ENCODE measurements around the gene PRDM8.

PRDM8 gene

GRCh38 chr4:80202190-80202711 is 4.9 kb downstream of the PRDM8 start:
- peak; percentile 80 for DNase-seq

GRCh38 chr4:80202741-80203553 is 5.6 kb downstream of the PRDM8 start:
- DNase-seq: peak; percentile 44

- no peak for DNase-seq
Measured at GRCh38 chr4:80204433-80205011, 7.2 kb downstream of the PRDM8 start.

DNA sequence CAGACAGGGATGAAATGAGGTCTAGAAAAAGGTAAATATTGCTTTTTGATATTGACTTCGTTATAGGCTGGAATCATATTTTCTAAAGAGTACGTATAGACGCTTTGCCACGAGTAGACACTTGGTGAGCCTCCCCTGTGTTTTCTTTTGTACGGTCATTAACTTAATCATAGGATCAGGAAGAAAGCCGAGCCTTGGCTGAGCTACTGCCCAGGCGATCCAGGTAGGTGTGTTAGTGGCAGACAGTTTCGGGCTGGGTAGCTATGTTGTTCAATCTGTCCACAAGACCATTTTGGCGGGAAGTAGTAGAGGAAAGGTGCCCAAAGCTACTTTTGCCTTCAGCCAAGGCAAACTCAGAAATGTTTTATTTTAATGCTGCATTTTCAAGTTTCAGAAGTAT is 8.8 kb downstream of the PRDM8 start:
- DNase-seq: no peak

GRCh38 chr4:80206521-80207171 is 9.3 kb downstream of the PRDM8 start:
- DNase-seq: no peak

DNA sequence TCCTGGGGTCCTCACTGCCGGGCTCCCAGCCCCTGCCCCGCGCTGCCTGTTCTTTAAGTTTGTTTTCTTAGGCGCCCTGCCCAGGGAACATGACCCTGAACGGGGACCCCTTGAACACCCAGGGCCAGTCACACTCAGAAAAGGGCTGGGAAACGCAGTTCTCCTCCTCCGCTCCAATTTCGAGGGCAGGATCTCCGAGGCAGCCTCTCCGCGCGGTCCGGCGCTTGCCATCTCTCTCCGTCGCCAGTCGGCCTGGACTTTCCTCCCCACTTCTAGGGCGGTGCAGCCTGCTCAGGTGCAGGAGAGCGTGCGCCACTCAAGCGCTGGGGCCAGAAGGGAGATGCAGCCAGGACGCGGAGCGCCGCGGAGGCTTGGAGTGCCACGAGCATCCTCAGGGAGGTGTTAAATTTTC is 9.9 kb downstream of the PRDM8 start:
- no peak for DNase-seq

- DNase-seq: no peak
Measured at GRCh38 chr4:80207664-80208063, 10.4 kb downstream of the PRDM8 start.

DNA sequence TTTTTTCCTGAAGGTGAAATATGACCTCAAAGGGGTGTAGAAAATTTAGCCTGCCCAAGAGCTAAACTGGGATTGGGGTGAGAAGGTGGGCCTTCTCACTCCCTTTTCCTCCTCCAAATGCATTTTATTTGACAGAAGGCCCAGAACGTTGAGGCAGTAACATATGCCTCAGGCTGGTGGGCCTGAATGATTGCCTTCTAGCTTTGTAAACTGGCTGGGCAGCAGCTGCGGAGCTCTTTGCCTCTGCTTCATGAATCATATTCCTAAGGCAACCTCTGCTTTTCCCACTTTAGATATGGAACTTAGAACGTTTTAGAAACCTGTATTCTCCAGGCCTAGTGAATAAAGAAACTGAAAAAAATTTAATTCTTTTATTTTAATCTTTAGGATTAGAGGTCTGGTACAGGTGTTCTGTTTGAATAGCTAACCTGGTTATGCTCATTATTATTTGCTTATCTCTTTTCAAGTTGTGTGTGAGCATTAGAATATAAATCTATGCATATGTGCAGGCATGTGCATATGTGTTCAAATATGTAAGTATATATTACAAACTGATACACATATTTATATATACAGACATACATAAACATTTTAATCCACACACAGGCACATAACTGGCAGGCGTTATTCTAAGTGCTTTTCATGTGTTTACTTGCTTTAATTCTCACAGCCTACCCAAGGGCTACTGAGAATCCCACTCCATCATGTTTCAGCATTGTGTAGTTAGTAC is 11.5 kb downstream of the PRDM8 start:
- no peak for DNase-seq

- no peak for DNase-seq
Measured at GRCh38 chr4:80209340-80209701, 12.0 kb downstream of the PRDM8 start.

GRCh38 chr4:80210549-80210948 is 13.2 kb downstream of the PRDM8 start:
- no peak for DNase-seq

DNA sequence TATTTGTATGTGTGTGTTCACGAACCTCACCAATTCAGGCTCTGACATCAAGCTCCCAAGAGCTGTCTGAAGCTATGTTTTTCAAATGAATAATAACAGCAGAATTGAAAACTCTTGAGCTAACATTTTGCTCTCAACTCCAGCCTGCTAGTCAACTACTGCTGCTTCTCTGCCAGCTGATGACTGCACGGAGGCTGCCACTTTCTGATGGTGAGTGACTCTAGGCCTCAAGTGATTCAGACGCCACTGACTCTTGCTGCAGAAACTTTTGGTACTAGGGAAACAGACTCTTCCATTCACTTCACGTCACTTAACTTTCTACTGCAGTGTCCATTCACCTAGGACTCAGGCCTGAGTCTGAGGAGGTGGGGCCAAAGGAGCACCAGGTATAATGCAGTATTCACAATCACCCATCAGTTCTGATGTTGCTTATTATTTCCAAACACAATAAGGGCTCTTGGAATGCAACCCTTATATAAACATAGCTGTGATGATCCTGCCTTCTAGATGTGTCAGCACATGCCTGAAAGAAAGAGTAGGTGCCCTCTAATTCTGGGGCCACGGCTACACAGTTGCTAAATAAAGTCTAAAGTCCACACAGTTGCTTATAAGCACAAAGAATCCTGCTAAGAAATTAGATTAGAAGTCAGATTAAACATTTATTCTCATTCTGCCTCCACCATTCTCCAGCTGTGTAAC is 16.0 kb downstream of the PRDM8 start:
- no peak for DNase-seq

GRCh38 chr4:80215449-80216052 is 18.2 kb downstream of the PRDM8 start:
- DNase-seq: no peak

DNA sequence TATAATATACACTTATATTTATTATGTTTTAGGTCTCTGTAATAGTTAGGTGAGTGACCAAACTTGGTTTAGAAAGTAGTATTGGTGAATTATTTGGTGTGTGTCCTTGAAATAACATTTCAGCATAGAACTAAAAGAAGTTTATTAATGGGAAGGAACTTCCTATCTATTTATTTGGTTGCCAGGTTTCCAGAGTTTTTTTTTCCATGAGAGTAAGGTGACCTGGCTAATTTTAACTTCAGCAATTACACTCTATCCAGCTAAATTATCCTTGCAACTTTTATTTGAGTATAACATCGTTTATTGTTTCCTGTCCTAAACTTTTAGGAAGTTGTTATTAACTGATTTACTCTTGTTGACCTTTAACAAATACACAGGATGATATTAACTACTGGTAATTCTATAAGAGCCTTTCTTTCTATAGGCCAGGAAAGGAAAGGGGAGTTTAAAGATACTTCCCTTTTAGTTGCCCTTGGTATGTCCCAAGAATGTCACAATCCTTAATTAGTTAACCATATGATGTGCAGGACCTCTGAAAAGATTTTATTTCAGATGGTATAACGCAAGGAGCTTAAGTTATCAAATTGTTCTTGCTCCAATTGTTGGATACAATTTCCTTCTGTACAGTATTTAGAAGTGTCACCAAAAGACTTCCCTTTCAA is 18.9 kb downstream of the PRDM8 start:
- DNase-seq: no peak

- DNase-seq: no peak
Measured at GRCh38 chr4:80219301-80220025, 22.2 kb downstream of the PRDM8 start.

- DNase-seq: no peak
Measured at GRCh38 chr4:80220711-80221110, 23.4 kb downstream of the PRDM8 start.

GRCh38 chr4:80221161-80221560 is 23.9 kb downstream of the PRDM8 start:
- DNase-seq: no peak

- DNase-seq: no peak
Measured at GRCh38 chr4:80225595-80225994, 28.3 kb downstream of the PRDM8 start.

DNA sequence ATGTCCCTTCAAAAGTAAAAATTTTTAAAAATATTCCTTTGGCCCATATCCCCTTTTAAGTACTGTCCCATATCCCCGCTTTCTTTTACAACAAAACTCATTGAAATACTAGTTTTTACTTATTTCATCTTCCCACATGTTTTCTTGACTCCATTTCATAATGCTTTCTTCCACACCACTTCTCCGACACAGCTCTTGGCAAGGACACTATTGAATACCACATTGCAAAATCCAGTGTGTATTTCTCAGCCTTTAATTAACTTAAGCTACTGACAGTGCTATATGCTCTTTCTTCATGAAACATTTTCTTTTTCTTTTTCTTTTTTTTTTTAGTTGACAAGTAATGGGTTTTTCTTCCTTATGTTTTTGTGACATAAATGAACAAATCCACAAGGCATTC is 28.8 kb downstream of the PRDM8 start:
- no peak for DNase-seq

DNA sequence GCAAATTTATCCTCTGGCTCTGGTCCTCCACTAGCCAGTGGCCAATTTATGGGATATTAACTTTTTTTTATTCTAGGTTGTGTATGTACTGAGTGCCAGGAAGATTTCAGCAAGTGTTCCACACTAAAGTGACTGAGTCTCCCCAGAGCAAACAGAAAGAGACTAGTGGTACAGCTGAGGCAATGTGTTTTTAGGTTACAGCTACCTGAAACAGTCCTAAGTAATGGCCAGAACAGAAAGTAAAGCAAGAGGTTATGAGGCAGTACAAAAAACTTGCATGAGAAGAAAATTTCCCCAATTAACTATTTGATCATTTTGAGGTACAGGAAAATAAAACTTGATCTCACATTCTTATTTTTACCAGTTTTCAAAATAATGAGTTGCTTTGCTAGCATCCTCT is 31.2 kb downstream of the PRDM8 start:
- no peak for DNase-seq

- no peak for DNase-seq
Measured at GRCh38 chr4:80229128-80229527, 31.8 kb downstream of the PRDM8 start.

DNA sequence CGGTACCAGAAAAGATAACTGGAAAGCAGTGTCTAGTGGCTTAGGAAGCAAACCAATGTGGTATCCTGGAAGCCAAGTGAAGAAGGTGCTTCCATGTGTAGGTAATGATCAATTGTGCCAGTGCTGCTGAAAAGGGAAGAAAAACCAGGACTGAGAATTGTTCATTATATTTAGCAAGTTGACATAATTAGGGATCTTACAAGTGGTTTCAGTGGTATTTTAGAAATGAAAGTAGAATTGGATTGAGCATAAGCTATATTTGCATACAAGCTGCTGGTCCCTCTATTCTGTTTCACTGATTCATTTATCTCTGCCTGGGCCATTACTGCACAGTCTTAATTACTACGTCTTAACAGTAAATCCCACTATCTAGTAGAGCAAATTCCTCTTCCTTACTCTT is 32.3 kb downstream of the PRDM8 start:
- DNase-seq: no peak

Measured in activated CD8-positive, alpha-beta memory T cell treated with anti-CD3 and anti-CD28 coated beads, Interleukin-2, amount 50 U/mL, for 4 hours (primary cell).